Thyroid gland (tissue), 4 donors: ENCODE results near the gene KATNA1. TPM values are rescaled to one million over a fixed set of nuclear protein-coding genes. Genes with fewer than 3 reads are reported as not detected.

Experiments
- DNase-seq, 2 donors: peaks; one replicate each; pipeline ENCODE4 v3.0.0-alpha.2; 2019
- H3K27ac ChIP-seq, 3 donors: fragments of 200-600 bp; sonication (generic); 1 replicate in 2 of 3; 2 replicates in 1 of 3; pipeline ENCODE4 v1.5.1; 2016 to 2019; ENCODE audit warnings: mild to moderate bottlenecking in 1 of 3, moderate library complexity in 1 of 3
- H3K27me3 ChIP-seq: fragments of 200-600 bp; sonication (generic); one replicate; pipeline ENCODE4 v1.5.1; 2019
- H3K36me3 ChIP-seq, 2 donors: fragments of 200-600 bp; sonication (generic); one replicate each; pipeline ENCODE4 v1.5.1; 2016 to 2019
- H3K4me1 ChIP-seq, 2 donors: fragments of 200-600 bp; sonication (generic); one replicate each; pipeline ENCODE4 v1.5.1; 2017 to 2019
- H3K4me3 ChIP-seq, 3 donors: fragments of 200-600 bp; sonication (generic); replicated peaks in 1 of 3; 1 replicate in 2 of 3; 2 replicates in 1 of 3; pipeline ENCODE4 v1.5.1; 2016; ENCODE audit warnings: mild to moderate bottlenecking in 1 of 3
- H3K9me3 ChIP-seq: fragments of 200-600 bp; sonication (generic); one replicate; pipeline ENCODE4 v1.5.1; 2017
- POLR2A ChIP-seq, 2 donors: fragments of 450-650 bp; IDR thresholded peaks; one replicate each; pipeline ENCODE4 v1.6.1; 2017; ENCODE audit warnings: antibody characterized with exemption in 2 of 2, mild to moderate bottlenecking in 2 of 2, moderate library complexity in 1 of 2
- WGBS, 2 donors: methylation state at CpG; one replicate each; pipeline ENCODE4 v1.1.5; 2017; 5-methylcytosine and 5-hydroxymethylcytosine counted together
- intact Hi-C: fragments of 100-400 bp; cut with DNase I; formaldehyde crosslinking; loops from one replicate; pipeline ENCODE4 v1.15.1; 2023
- small RNA-seq: library from RNA; depleted of rRNA; stranded (forward); fragments of <200 nt; gene quantifications from one replicate; pipeline ENCODE3, GENCODE V24; 2016
- total RNA-seq, 4 donors: library from RNA; depleted of rRNA; stranded (reverse); fragments of >200 nt; gene quantifications; one replicate each; pipeline ENCODE4 v1.2.3, GENCODE V29; 2016
- TF ChIP-seq, protein P1 (sequence below), 6 experiments: fragments of 200-600 bp in 3 of 6; fragments of 450-650 bp in 3 of 6; sonication (generic) in 3 of 6; IDR thresholded peaks; one replicate each; pipeline ENCODE4 v1.5.1; 2016 to 2019; ENCODE audit warnings: antibody characterized with exemption in 6 of 6, mild to moderate bottlenecking in 2 of 6, inconsistent platforms in 1 of 6, moderate library complexity in 1 of 6

The KATNA1 gene
- total RNA-seq, 4 donors from 2014 or later = 17.8 to 21.6 (median 18.4) TPM

DNA sequence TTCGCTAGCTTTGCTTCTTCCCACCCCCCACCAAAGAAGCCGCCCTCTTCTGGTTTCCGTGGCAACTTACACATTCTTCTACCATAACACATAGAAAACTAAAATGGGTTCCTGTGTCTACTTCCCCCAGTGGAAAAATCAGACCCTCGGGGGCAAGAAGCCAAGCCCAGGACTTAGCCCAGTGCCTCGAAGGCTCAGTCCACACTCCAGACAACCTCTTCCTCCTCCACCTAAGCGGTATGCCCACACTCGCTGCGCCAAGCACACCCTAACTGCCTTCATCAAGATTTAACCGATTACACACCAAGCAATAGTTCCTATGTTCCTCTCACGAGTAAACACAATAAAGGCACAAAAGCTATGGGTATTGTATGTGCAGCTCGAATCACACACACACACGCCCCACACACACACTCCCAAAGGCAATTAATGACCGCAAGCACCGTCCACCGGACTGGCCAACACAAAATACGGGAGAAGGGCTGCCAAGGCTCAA is 103.2 kb downstream of the KATNA1 start:
- Histone ChIP-seq H3K27ac (peak overlapping the region; percentile 82 to 95 (median 91)), H3K36me3 (peaks cover 2 to 5% of the 10 kb centered on the region in 2 donors), H3K4me1 (peaks cover 15 to 24% of the 10 kb centered on the region in 2 donors), H3K27me3 (no peaks in the 10 kb centered on the region), H3K4me3 (peak overlapping the region; percentile 81 to 100 (median 84)), H3K9me3 (no peaks in the 10 kb centered on the region)
- intact Hi-C loops = no loop called here
- TF ChIP-seq POLR2A (IDR thresholded peaks at IDR 0.05) = no peak
- TF ChIP-seq, protein P1, sequence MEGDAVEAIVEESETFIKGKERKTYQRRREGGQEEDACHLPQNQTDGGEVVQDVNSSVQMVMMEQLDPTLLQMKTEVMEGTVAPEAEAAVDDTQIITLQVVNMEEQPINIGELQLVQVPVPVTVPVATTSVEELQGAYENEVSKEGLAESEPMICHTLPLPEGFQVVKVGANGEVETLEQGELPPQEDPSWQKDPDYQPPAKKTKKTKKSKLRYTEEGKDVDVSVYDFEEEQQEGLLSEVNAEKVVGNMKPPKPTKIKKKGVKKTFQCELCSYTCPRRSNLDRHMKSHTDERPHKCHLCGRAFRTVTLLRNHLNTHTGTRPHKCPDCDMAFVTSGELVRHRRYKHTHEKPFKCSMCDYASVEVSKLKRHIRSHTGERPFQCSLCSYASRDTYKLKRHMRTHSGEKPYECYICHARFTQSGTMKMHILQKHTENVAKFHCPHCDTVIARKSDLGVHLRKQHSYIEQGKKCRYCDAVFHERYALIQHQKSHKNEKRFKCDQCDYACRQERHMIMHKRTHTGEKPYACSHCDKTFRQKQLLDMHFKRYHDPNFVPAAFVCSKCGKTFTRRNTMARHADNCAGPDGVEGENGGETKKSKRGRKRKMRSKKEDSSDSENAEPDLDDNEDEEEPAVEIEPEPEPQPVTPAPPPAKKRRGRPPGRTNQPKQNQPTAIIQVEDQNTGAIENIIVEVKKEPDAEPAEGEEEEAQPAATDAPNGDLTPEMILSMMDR (IDR thresholded peaks at IDR 0.05) = peak in 1 of 6 experiments; percentile 3
- 0 to 1% methylated on average over 15 to 16 of the region's 16 CpGs for WGBS, 2 donors
- DNase-seq = peak; percentile 42 to 51

Small RNAs within 50 kb of the gene (small RNA-seq; reads per million reads assigned to genes)
- gene RF00019 (not detected), gene RF00410 (not detected)

Other genes starting within 250 kb of the KATNA1 start
- gene SUMO4, start 248.5 kb downstream of the KATNA1 start, total RNA-seq = 1 to 10 TPM; 3.6 to 9.9 (median 4.7) TPM
- gene ZC3H12D, start 163.7 kb downstream of the KATNA1 start, total RNA-seq = 1 to 10 TPM in 2 of 4 donors, under 1 TPM in 2; 0.78 to 1.4 (median 0.99) TPM
- gene PPIL4, start 102.7 kb downstream of the KATNA1 start, total RNA-seq = 10 to 100 TPM; 42.4 to 57.2 (median 48.4) TPM
- gene GINM1, start 82.3 kb downstream of the KATNA1 start, total RNA-seq = 100 to 1,000 TPM in 1 of 4 donors, 10 to 100 TPM in 3; 77.3 to 101 (median 86.8) TPM
- gene LATS1, start 69.4 kb upstream of the KATNA1 start, total RNA-seq = 10 to 100 TPM; 25.7 to 32.2 (median 30.0) TPM
- gene NUP43, start 97.8 kb upstream of the KATNA1 start, total RNA-seq = 100 to 1,000 TPM in 1 of 4 donors, 10 to 100 TPM in 3; 31.1 to 112 (median 53.7) TPM
- 100 to 1,000 TPM in 1 of 4 donors, 10 to 100 TPM in 3; 62.2 to 133 (median 77.9) TPM for gene PCMT1, start 101.0 kb upstream of the KATNA1 start, total RNA-seq
- gene LRP11, start 215.6 kb upstream of the KATNA1 start, total RNA-seq = 10 to 100 TPM; 39.4 to 76.8 (median 57.2) TPM
- gene RAET1E, start 249.4 kb upstream of the KATNA1 start, total RNA-seq = 1 to 10 TPM in 1 of 4 donors, not detected in 3; 1.7 TPM